ENCODE measurements around the gene ZFHX3.

Gene ZFHX3

GRCh38 chr16:72785171-72785570, 262.8 kb downstream of the ZFHX3 start:
- Mint-ChIP-seq H3K36me3 (ENCODE audit: low read depth) (peaks cover 32% of the 10 kb centered on the region), H3K4me1 (peaks cover 41% of the 10 kb centered on the region), H3K27ac (peak overlapping the region in 2 of 3 experiments; percentile 33 to 49), H3K27me3 (ENCODE audit: low read depth) (peaks cover 4% of the 10 kb centered on the region), H3K9me3 (no peaks in the 10 kb centered on the region), H3K4me3 (no peak overlapping the region)
- no peak for TF ChIP-seq CTCF (IDR thresholded peaks at IDR 0.05; ENCODE audit: unreplicated experiment in 3 of 3)

DNA sequence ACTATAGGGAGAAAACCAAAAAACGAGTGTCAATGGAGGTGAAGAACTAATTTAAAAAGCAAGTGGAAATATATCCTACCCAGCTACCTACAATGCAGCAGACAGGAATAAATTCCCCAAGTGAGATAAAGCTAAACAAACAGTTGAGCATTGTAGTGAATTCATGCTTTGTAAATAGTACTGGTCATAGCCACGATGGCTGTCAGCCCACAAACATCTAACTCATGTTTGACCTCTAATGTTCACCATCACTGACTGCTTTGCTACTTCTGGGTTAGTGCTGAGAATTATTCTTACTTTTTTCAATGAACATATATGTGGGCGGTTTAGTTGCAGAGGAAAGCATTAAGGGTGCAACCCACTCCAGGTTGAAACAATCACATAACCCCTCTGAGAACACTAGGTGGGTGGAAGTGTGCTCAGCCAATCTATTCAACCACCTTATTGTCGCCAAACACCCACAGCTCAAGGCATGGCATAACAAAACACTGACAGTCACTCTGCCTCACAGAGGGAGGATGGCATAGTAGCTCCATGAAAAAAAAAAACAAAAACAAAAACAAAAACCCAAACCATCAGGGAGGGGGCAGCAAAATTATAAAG, 264.1 kb downstream of the ZFHX3 start:
- no peak for TF ChIP-seq CTCF (IDR thresholded peaks at IDR 0.05; ENCODE audit: unreplicated experiment in 3 of 3)
- Mint-ChIP-seq H3K36me3 (ENCODE audit: low read depth) (peaks cover 20% of the 10 kb centered on the region), H3K27me3 (ENCODE audit: low read depth) (peaks cover 4% of the 10 kb centered on the region)

DNA sequence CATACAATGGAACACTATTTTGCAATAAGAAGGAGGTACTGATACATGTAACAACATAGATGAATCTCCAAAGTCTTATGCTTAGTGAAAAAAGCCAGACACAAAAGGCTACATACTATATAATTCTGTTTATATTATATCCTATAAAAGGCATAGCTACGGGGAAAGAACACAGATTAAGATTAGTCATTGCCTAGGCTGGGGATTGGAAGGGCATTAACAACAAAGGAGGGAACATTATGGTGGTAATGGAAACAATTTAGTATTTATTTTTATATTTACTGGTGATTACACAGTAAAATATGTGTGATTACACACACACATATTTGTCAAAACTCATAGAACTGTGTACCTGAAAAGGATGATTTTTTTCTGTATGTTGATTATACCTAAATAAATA, 278.1 kb downstream of the ZFHX3 start:
- TF ChIP-seq CTCF (IDR thresholded peaks at IDR 0.05; ENCODE audit: unreplicated experiment in 3 of 3): no peak
- H3K27me3 Mint-ChIP-seq (ENCODE audit: low read depth): no peaks in the 10 kb centered on the region
- H3K4me1 Mint-ChIP-seq: peaks cover 3% of the 10 kb centered on the region
- no peak overlapping the region for H3K27ac Mint-ChIP-seq
- peaks cover 14% of the 10 kb centered on the region for H3K36me3 Mint-ChIP-seq (ENCODE audit: low read depth)
- H3K4me3 Mint-ChIP-seq: no peak overlapping the region
- H3K9me3 Mint-ChIP-seq: peaks cover 9% of the 10 kb centered on the region

More for the DNA sequence above, 264.1 kb downstream of the ZFHX3 start:
- Mint-ChIP-seq H3K4me1 (peaks cover 41% of the 10 kb centered on the region), H3K4me3 (peak overlapping the region in 1 of 3 experiments; percentile 41), H3K9me3 (no peaks in the 10 kb centered on the region), H3K27ac (peak overlapping the region in 1 of 3 experiments; percentile 3)

- Mint-ChIP-seq H3K9me3 (peaks cover 9% of the 10 kb centered on the region), H3K4me1 (peaks cover 16% of the 10 kb centered on the region), H3K4me3 (no peak overlapping the region), H3K27me3 (ENCODE audit: low read depth) (no peaks in the 10 kb centered on the region), H3K27ac (peak overlapping the region in 1 of 3 experiments; percentile 18), H3K36me3 (ENCODE audit: low read depth) (peaks cover 14% of the 10 kb centered on the region)
- no peak for TF ChIP-seq CTCF (IDR thresholded peaks at IDR 0.05; ENCODE audit: unreplicated experiment in 3 of 3)
Observed at GRCh38 chr16:72768591-72768990, 279.3 kb downstream of the ZFHX3 start.

- Mint-ChIP-seq H3K9me3 (peaks cover 6% of the 10 kb centered on the region), H3K27ac (peak overlapping the region in 2 of 3 experiments; percentile 37 to 95), H3K36me3 (ENCODE audit: low read depth) (peaks cover 6% of the 10 kb centered on the region), H3K4me1 (peaks cover 31% of the 10 kb centered on the region), H3K27me3 (ENCODE audit: low read depth) (no peaks in the 10 kb centered on the region), H3K4me3 (no peak overlapping the region)
- TF ChIP-seq CTCF (IDR thresholded peaks at IDR 0.05; ENCODE audit: unreplicated experiment in 3 of 3): no peak
Observed at GRCh38 chr16:72766506-72766905, 281.4 kb downstream of the ZFHX3 start.

All from nephron (organoid).